ENCODE data around the gene FRK. TPM values are rescaled to one million over a fixed set of nuclear protein-coding genes. Genes with fewer than 3 reads are reported as not detected.

Gene FRK
- total RNA-seq, 2 donors from 2014 or later, result 2.7 to 6.3 TPM

- TF ChIP-seq, protein P1, sequence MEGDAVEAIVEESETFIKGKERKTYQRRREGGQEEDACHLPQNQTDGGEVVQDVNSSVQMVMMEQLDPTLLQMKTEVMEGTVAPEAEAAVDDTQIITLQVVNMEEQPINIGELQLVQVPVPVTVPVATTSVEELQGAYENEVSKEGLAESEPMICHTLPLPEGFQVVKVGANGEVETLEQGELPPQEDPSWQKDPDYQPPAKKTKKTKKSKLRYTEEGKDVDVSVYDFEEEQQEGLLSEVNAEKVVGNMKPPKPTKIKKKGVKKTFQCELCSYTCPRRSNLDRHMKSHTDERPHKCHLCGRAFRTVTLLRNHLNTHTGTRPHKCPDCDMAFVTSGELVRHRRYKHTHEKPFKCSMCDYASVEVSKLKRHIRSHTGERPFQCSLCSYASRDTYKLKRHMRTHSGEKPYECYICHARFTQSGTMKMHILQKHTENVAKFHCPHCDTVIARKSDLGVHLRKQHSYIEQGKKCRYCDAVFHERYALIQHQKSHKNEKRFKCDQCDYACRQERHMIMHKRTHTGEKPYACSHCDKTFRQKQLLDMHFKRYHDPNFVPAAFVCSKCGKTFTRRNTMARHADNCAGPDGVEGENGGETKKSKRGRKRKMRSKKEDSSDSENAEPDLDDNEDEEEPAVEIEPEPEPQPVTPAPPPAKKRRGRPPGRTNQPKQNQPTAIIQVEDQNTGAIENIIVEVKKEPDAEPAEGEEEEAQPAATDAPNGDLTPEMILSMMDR (IDR thresholded peaks at IDR 0.05), result no peak
- DNase-seq (ENCODE audit: low spot score), result no peak
- H3K4me1 ChIP-seq, result peaks cover 0 to under 1% of the 10 kb centered on the region in 2 donors
- no peaks in the 10 kb centered on the region for H3K27me3 ChIP-seq
- no peak overlapping the region for H3K4me3 ChIP-seq
- H3K9me3 ChIP-seq, result no peaks in the 10 kb centered on the region
- H3K27ac ChIP-seq, result no peak overlapping the region
- H3K36me3 ChIP-seq, result no peaks in the 10 kb centered on the region
Observed at GRCh38 chr6:116078945-116079344, 18.3 kb upstream of the FRK start.

- H3K4me3 ChIP-seq, result no peak overlapping the region
- H3K9me3 ChIP-seq, result no peaks in the 10 kb centered on the region
- peaks cover 0 to 4% of the 10 kb centered on the region in 2 donors for H3K4me1 ChIP-seq
- no peaks in the 10 kb centered on the region for H3K27me3 ChIP-seq
- TF ChIP-seq, protein P1 (IDR thresholded peaks at IDR 0.05), result no peak
- H3K36me3 ChIP-seq, result no peaks in the 10 kb centered on the region
- no peak overlapping the region for H3K27ac ChIP-seq
- DNase-seq (ENCODE audit: low spot score), result no peak
Observed at GRCh38 chr6:116078522-116078921, 17.8 kb upstream of the FRK start.

DNA sequence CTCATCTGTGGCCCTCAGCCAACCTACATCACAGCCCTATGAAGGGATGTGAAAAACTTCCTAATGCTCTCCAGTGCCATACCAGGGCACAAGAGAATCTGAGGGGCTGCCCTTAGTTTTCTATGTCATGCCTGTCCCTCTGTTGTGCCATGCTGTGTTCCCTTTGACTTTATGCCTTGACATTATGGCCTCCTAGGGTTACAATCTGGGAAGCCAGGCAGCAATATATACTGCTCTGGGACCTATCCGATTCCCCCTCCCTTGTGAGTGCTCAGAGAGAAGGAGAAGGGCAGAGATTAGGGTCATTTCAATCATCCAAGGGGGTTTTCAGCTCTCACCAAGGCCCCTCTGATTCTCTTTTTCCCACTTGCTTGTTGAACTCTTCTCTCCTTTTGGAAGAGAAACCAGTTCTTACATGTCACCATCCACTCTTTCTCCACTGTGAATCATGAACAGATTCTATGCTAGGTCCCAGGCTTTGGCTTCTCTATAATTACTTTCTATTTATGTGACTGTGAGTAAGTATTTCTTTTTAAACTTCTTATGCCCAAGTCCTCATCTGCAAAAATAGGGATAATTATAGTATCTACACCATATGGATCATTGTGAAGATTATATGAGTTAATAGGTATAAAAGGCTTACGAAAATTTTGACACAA, 14.2 kb upstream of the FRK start:
- no peak overlapping the region for H3K4me3 ChIP-seq
- no peaks in the 10 kb centered on the region for H3K36me3 ChIP-seq
- H3K27me3 ChIP-seq, result no peaks in the 10 kb centered on the region
- DNase-seq (ENCODE audit: low spot score), result no peak
- H3K27ac ChIP-seq, result no peak overlapping the region
- peaks cover 0 to 4% of the 10 kb centered on the region in 2 donors for H3K4me1 ChIP-seq
- TF ChIP-seq, protein P1 (IDR thresholded peaks at IDR 0.05), result no peak
- no peaks in the 10 kb centered on the region for H3K9me3 ChIP-seq

- Histone ChIP-seq H3K4me1 (peaks cover 0 to 4% of the 10 kb centered on the region in 2 donors), H3K9me3 (no peaks in the 10 kb centered on the region), H3K36me3 (no peaks in the 10 kb centered on the region), H3K4me3 (no peak overlapping the region), H3K27me3 (no peaks in the 10 kb centered on the region), H3K27ac (no peak overlapping the region)
- TF ChIP-seq, protein P1 (IDR thresholded peaks at IDR 0.05), result no peak
- DNase-seq (ENCODE audit: low spot score), result no peak
Observed at GRCh38 chr6:116073765-116074440, 13.2 kb upstream of the FRK start.

- Histone ChIP-seq H3K36me3 (no peaks in the 10 kb centered on the region), H3K4me3 (no peak overlapping the region), H3K27me3 (no peaks in the 10 kb centered on the region), H3K27ac (no peak overlapping the region), H3K4me1 (peaks cover 0 to 4% of the 10 kb centered on the region in 2 donors), H3K9me3 (no peaks in the 10 kb centered on the region)
- DNase-seq (ENCODE audit: low spot score), result no peak
- TF ChIP-seq, protein P1 (IDR thresholded peaks at IDR 0.05), result no peak
Observed at GRCh38 chr6:116072368-116072767, 11.7 kb upstream of the FRK start.

Data from right atrium auricular region (tissue), 2 donors.